Astrocyte (in vitro differentiated cells and primary cell): ENCODE results near the gene MARCHF10. TPM values are rescaled to one million over a fixed set of nuclear protein-coding genes. Genes with fewer than 3 reads are reported as not detected.

Experiments
- DNase-seq: peaks from one replicate; pipeline ENCODE4 v3.0.0-alpha.2; 2010; ENCODE audit warnings: low read depth
- FAIRE-seq: peaks from 2 replicates; lab custom pipeline; 2011; peaks lifted over from hg19 to GRCh38; lab: Jason Lieb, UNC
- H2AFZ ChIP-seq: 2 replicates; pipeline ENCODE4 v1.6.0; 2012; ENCODE audit warnings: low read depth, low read length, inconsistent platforms
- H3K27ac ChIP-seq: 2 replicates; pipeline ENCODE4 v1.5.1; 2011; ENCODE audit warnings: low read depth, low read length, inconsistent platforms
- H3K27me3 ChIP-seq: 2 replicates; pipeline ENCODE4 v1.6.0; 2011; ENCODE audit warnings: low read length, inconsistent platforms; ENCODE audit not compliant: insufficient read depth
- H3K36me3 ChIP-seq: 2 replicates; pipeline ENCODE4 v1.5.1; 2011; ENCODE audit warnings: low read length, inconsistent platforms; ENCODE audit not compliant: insufficient read depth
- H3K4me1 ChIP-seq: 2 replicates; pipeline ENCODE4 v1.5.1; 2011; ENCODE audit warnings: low read length, inconsistent platforms; ENCODE audit not compliant: insufficient read depth
- H3K4me2 ChIP-seq: 2 replicates; pipeline ENCODE4 v1.6.0; 2012; ENCODE audit warnings: low read length, inconsistent platforms
- H3K4me3 ChIP-seq: 2 replicates; pipeline ENCODE4 v1.5.1; 2011; ENCODE audit warnings: low read depth, mild to moderate bottlenecking, low read length, inconsistent platforms; ENCODE audit not compliant: insufficient read depth
- H3K79me2 ChIP-seq: 2 replicates; pipeline ENCODE4 v1.6.0; 2012; ENCODE audit warnings: mild to moderate bottlenecking, low read length, inconsistent platforms; ENCODE audit not compliant: insufficient read depth
- H3K9ac ChIP-seq: 2 replicates; pipeline ENCODE4 v1.6.0; 2012; ENCODE audit warnings: mild to moderate bottlenecking, low read length, inconsistent platforms
- H3K9me3 ChIP-seq: 2 replicates; pipeline ENCODE4 v1.5.1; 2012; ENCODE audit warnings: low read depth, mild to moderate bottlenecking, low read length, inconsistent platforms; ENCODE audit not compliant: insufficient read depth
- H4K20me1 ChIP-seq: 2 replicates; pipeline ENCODE4 v1.6.0; 2012; ENCODE audit warnings: low read length, inconsistent platforms; ENCODE audit not compliant: insufficient read depth
- H3K27ac Mint-ChIP-seq: one replicate; pipeline ENCODE4 v1.8.0; 2021; ENCODE audit warnings: mild to moderate bottlenecking, mixed read lengths; ENCODE audit not compliant: unreplicated experiment
- H3K27me3 Mint-ChIP-seq: one replicate; pipeline ENCODE4 v1.8.0; 2021; ENCODE audit warnings: low read depth, mixed read lengths; ENCODE audit not compliant: unreplicated experiment
- H3K36me3 Mint-ChIP-seq: one replicate; pipeline ENCODE4 v1.8.0; 2021; ENCODE audit warnings: low read depth, mixed read lengths; ENCODE audit not compliant: unreplicated experiment
- H3K4me1 Mint-ChIP-seq: one replicate; pipeline ENCODE4 v1.8.0; 2021; ENCODE audit warnings: low read depth, mixed read lengths; ENCODE audit not compliant: unreplicated experiment
- H3K4me3 Mint-ChIP-seq: one replicate; pipeline ENCODE4 v1.8.0; 2021; ENCODE audit warnings: mild to moderate bottlenecking, moderate library complexity, mixed read lengths; ENCODE audit not compliant: unreplicated experiment
- H3K9me3 Mint-ChIP-seq: one replicate; pipeline ENCODE4 v1.8.0; 2021; ENCODE audit warnings: mild to moderate bottlenecking, mixed read lengths; ENCODE audit not compliant: unreplicated experiment
- CTCF ChIP-seq: IDR thresholded peaks from 2 replicates; pipeline ENCODE4 v1.5.1; 2011; ENCODE audit warnings: low read depth, mild to moderate bottlenecking, inconsistent platforms, low read length, moderate library complexity; ENCODE audit not compliant: insufficient read depth
- EZH2 ChIP-seq: IDR thresholded peaks from 2 replicates; pipeline ENCODE4 v1.6.1; 2012; ENCODE audit warnings: mild to moderate bottlenecking, low read length, inconsistent platforms; ENCODE audit not compliant: insufficient read depth
- total RNA-seq: library from RNA; stranded (reverse); gene quantifications from 2 replicates; pipeline ENCODE4 v1.2.1, GENCODE V29; 2021

The MARCHF10 gene
- total RNA-seq, 1 donor from 2014 or later, result not detected

GRCh38 chr17:62666801-62667591 lies 141.1 kb downstream of the MARCHF10 start:
- Mint-ChIP-seq H3K9me3 (no peaks in the 10 kb centered on the region), H3K4me1 (peaks cover 6% of the 10 kb centered on the region), H3K36me3 (peaks cover 21% of the 10 kb centered on the region), H3K27ac (no peak overlapping the region), H3K4me3 (no peak overlapping the region), H3K27me3 (no peaks in the 10 kb centered on the region)
- DNase-seq (no peak), FAIRE-seq (no peak)
- no peaks in the 10 kb centered on the region for H3K27me3 ChIP-seq
- no peaks in the 10 kb centered on the region for H3K9me3 ChIP-seq
- no peak overlapping the region for H3K9ac ChIP-seq
- H3K4me2 ChIP-seq, result no peak overlapping the region
- H2AFZ ChIP-seq, result no peak overlapping the region
- H3K4me3 ChIP-seq, result no peak overlapping the region
- peaks cover 5% of the 10 kb centered on the region for H3K4me1 ChIP-seq
- peaks cover 85% of the 10 kb centered on the region for H4K20me1 ChIP-seq
- no peak overlapping the region for H3K27ac ChIP-seq
- peaks cover 4% of the 10 kb centered on the region for H3K36me3 ChIP-seq
- TF ChIP-seq CTCF, result no peak
- TF ChIP-seq EZH2, result no peak
- peaks cover 53% of the 10 kb centered on the region for H3K79me2 ChIP-seq

GRCh38 chr17:62666061-62666800 lies 141.9 kb downstream of the MARCHF10 start:
- peaks cover 17% of the 10 kb centered on the region for H3K36me3 Mint-ChIP-seq
- Histone ChIP-seq H3K36me3 (peaks cover 3% of the 10 kb centered on the region), H3K9me3 (no peaks in the 10 kb centered on the region), H2AFZ (no peak overlapping the region), H3K4me3 (no peak overlapping the region), H3K27me3 (no peaks in the 10 kb centered on the region), H3K27ac (no peak overlapping the region), H3K4me2 (no peak overlapping the region), H4K20me1 (peaks cover 80% of the 10 kb centered on the region), H3K9ac (no peak overlapping the region), H3K4me1 (peaks cover 5% of the 10 kb centered on the region), H3K79me2 (peaks cover 57% of the 10 kb centered on the region)
- no peak overlapping the region for H3K27ac Mint-ChIP-seq
- TF ChIP-seq CTCF (no peak), EZH2 (no peak)
- FAIRE-seq (no peak), DNase-seq (no peak)
- peaks cover 6% of the 10 kb centered on the region for H3K4me1 Mint-ChIP-seq
- no peaks in the 10 kb centered on the region for H3K9me3 Mint-ChIP-seq
- no peak overlapping the region for H3K4me3 Mint-ChIP-seq
- H3K27me3 Mint-ChIP-seq, result no peaks in the 10 kb centered on the region
